OCI-M2 (cell line): ENCODE measurements around the gene NRDE2.

Experiments used
- DNase-seq: peaks from one replicate; lab custom pipeline; 2025; ENCODE audit not compliant: unreplicated experiment; lab: John Stamatoyannopoulos, UW

Gene NRDE2, protein sequence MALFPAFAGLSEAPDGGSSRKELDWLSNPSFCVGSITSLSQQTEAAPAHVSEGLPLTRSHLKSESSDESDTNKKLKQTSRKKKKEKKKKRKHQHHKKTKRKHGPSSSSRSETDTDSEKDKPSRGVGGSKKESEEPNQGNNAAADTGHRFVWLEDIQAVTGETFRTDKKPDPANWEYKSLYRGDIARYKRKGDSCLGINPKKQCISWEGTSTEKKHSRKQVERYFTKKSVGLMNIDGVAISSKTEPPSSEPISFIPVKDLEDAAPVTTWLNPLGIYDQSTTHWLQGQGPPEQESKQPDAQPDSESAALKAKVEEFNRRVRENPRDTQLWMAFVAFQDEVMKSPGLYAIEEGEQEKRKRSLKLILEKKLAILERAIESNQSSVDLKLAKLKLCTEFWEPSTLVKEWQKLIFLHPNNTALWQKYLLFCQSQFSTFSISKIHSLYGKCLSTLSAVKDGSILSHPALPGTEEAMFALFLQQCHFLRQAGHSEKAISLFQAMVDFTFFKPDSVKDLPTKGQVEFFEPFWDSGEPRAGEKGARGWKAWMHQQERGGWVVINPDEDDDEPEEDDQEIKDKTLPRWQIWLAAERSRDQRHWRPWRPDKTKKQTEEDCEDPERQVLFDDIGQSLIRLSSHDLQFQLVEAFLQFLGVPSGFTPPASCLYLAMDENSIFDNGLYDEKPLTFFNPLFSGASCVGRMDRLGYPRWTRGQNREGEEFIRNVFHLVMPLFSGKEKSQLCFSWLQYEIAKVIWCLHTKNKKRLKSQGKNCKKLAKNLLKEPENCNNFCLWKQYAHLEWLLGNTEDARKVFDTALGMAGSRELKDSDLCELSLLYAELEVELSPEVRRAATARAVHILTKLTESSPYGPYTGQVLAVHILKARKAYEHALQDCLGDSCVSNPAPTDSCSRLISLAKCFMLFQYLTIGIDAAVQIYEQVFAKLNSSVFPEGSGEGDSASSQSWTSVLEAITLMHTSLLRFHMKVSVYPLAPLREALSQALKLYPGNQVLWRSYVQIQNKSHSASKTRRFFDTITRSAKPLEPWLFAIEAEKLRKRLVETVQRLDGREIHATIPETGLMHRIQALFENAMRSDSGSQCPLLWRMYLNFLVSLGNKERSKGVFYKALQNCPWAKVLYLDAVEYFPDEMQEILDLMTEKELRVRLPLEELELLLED

DNA sequence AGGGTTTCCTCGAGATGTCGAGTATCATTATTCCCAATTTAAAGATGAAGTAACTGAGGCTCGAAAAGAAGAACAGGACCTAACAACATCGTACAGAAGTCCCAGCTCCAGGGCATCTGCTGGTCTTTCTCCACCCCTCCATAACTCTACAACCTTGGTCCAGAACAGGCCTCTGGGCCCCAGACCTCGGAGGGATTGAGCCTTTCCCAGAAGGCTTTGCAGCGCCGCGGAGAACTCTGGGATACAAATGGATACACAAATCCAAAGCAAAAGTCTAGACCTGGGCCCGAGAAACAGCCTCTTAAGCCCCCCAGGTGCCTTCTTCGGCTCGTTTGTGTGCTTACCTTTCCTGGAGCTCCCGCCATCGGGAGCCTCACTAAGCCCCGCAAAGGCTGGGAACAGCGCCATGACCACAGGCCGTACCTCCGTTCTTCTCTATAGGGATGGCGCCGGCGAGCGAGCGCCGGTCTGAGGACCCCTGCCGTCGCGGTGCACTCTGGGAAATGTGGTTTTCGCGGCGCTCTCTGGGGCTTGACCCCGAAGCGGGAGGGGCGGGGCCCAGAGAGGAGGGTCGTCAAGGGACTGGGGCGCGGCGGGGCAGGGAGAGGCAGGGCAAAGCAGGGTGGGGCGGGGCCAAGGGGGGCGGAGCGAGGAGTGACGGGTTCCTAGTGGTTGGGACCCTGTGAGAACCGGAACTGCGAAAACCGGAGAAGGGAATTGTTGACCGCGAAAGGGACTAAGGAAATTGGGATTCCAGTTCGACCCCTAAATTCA lies at the start of gene NRDE2:
Gene NRDE2, minus strand, starts transcription at position 445 of the 774 bp plus-strand sequence. Its CDS starts 37 bp downstream, at position 408.
- peak; percentile 93 for DNase-seq

DNA sequence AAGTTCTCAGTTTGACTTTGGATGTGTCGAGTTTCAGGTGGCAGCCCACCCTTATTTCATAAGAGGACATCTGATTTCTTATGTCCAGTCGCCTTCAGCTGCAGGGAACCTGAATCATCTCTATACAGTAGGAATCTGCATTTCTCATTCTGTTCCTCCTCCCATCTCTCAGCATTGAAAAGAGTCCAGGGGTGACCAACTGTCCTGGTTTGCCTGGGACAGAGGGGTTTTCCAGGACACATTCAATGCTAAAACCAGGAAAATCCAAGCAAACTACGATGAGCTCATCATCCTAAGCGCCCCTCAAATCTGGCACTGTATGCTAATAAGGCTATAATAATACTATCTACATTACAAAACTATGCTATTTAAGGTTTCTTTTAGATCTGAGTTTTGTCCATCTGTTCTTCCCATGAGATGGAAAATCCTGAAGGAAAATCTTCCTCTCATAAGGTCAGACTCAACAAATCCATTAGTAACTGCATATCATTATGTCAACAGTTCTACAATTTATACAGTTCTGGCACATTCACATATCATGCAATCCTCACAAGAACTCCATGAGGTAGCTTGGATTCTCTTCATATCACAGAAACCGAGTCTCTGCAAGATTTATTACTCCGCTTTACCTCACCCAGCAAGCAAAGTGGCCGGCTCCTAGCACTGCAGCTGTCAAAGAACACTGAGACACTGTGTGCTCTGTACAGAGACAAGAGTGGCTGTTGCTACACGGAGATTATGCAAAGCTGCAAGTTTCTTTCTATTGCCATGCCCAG lies 49.5 kb upstream of the NRDE2 start:
- no peak for DNase-seq

DNA sequence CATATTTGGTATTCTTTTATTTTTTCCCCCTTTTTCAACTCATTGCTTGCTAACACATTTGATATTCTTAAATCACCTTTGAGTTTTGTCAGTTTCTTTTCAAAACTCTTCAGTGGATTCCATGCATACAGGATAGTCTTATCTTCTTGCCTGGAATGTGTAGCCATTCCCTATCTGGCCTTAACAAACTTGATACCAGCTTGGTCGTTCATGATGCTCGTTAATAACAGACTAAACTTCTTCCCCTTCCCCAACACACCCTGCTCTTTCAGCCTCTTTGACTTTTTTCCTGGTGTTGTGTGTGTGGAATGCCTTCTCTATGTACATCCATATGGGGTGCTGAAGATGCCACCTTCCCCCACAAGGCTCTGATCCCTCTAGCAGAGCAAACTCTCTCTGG lies 47.4 kb upstream of the NRDE2 start:
- no peak for DNase-seq

DNA sequence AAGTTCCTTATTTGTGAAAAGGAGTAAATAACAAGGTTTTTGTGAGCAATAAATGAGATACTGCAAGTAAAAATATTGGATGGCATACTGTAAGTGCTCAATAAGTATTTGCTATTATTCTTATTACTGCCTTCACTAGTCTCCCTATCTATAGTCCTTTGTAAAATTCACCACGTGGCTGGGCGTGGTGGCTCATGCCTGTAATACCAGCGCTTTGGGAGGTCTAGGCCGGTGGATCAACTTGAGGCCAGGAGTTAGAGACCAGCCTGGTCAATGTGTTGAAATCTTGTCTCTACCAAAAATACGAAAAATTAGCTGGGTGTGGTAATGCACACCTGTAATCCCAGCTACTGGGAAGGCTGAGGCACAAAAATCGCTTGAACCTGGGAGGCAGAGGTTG lies 46.5 kb upstream of the NRDE2 start:
- no peak for DNase-seq

DNA sequence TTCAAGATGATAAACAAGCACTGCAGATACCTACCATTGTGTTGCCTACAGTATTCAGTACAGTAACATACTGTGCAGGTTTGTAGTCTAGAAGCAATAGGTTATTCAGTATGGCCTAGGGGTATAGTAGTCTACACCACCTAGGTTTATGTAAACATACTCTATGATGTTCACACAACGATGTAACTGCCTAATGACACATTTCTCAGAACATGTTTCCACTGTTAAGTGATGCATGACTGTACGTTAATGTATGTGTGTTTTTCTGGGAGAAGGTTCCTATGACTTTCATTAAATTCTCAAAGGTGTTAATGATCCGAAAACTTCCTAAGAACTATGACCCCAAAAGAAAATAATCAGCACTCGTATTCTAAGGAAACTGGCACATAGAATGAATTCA lies 44.2 kb upstream of the NRDE2 start:
- no peak for DNase-seq

DNA sequence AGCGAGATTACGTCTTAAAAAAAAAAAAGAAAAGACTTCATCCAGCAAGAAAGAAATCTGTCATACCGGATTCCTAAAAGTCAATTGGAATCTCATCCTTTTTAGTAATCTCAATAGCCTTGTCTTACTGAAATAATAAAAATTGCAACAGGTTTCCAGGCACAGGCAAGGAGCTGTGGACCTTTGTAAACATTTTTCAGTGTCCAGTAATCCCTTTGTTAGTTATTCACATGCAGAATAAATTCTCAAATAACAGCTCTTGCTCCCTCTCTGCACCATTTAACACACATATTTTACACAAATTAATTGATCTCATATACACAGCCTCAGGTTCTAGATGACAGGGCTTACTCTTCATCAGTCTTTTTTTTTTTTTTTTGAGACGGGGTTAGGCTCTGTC lies 43.1 kb upstream of the NRDE2 start:
- no peak for DNase-seq

DNA sequence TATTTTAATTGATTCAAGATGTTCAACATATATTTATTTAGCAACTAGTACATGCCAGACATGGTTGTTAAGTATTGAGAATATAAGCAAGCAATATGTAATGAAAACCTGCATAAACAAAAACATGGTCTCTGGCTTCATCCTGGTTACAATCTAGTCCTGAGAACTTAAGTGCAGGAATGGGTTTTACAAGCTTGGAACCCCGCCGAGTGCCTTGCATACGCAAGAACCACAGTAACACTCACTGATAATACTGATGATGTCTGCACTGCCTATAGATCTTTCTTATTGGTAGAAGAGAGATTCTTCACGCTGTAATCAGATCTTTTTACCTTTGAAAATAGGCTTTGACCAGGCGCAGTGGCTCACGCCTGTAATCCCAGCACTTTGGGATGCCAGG lies 42.1 kb upstream of the NRDE2 start:
- DNase-seq, result no peak

DNA sequence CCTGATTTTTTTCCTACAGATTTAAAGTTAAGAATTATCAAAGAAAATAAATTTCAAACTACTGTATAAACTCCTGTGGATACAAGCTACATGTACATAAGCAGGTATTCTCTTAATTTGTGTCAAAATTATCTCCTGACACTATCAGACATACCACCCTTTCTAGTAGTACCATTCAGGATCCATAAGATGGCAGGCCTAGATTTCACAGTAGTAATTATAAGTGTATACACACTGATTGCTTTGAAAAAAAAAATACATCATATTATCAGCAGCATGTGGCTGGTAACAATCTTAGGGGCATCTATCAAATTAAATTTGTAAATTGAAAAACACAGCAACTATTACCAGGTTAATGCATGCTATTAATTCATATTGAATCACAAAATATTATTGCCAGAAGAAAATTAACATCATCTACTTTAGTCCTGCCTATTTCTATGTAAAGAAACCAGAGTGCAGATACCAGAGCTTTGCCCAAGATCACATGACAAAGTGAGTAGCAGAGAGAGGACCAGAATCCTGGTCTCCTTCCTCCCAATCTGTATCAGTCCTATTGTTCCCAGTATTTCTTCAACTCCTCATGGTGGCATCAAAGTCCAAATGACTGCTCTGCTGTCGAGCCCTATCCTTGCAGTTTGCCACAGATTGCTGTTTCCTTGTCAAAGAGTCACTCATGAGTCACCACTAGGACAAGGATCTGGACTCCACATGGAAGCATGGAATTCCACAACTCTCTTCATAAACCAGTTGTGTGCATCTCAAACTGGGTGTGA lies 37.4 kb upstream of the NRDE2 start:
- DNase-seq, result no peak

DNA sequence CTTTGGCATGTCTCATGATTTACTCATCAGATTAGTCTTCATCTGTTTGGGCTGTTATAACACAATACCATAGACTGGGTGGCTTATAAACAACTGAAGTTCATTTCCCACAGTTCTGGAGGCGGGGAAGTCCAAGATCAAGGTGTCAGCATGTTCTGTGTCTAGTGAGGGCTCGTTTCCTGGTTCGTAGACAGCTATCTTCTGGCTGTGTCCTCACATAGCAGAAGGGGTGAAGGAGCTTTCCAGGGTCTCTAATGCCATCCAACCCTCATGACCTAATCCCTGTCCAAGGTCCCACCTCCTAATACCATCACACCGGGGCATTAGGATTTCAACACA lies 30.8 kb upstream of the NRDE2 start:
- no peak for DNase-seq

DNA sequence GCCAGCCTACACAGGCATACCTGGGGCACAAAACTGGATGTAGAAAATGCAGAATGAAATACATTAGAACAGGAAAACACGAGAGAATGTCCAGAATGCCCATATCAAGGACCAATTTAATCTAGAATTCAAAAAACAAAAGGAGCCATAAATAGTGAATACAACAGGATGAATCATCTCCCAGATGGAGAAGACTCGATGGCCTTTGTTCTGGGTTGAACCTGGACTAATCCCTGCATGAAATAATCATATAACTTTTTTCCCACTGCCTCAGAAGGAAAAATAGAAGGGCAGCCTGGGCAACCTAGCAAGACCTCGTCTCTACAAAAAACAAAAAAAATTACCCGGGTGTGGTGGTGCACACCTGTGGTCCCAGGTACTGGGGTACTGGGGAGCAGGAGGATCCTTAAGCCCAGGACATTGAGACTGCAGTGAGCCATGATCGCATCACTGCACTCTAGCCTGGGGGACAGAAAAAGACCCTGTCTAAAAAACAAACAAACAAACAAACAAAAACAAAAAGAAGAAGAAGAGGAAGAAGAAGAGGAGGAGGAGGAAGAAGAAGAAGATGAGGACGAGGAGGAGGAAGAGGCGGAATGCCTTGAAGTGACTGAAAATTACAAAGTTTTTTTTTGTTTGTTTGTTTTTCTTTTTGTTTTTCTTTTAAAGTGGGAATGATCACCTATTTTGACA lies 30.3 kb upstream of the NRDE2 start:
- DNase-seq, result no peak

DNA sequence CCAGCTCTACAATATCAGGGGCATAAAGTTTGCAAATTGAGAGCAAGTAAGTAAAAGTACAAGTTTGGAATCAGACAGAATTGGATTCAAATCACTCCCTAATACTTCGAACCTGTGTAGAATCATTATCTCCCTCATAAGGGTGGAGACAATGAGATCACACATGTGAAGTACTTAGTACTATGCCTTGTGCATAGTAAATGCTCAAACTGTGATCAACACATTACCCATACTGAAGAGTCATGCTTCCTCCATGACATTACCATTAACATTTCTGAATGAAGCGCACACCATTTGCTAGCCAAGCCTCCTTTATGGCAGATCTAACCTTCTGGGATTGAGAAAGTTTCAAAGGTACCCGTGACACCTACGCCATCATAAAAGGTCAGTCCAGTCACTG lies 26.6 kb upstream of the NRDE2 start:
- DNase-seq, result no peak

DNA sequence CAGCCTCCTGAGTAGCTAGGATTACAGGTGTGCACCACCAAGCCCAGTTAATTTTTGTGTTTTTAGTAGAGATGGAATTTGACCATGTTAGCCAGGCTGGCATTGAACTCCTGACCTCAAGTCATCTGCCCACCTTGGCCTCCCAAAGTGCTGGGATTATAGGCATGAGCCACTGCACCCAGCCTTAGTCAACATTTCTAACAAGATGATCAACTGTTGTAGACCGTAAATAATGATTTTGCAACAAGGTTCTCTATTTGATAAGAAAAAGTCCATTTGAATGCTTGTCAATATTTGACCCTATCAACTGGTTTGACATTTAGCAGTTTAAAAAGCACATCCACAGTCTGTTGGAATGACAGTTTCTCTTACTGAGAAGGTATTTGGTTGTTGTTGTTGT lies 25.2 kb upstream of the NRDE2 start:
- DNase-seq, result no peak

DNA sequence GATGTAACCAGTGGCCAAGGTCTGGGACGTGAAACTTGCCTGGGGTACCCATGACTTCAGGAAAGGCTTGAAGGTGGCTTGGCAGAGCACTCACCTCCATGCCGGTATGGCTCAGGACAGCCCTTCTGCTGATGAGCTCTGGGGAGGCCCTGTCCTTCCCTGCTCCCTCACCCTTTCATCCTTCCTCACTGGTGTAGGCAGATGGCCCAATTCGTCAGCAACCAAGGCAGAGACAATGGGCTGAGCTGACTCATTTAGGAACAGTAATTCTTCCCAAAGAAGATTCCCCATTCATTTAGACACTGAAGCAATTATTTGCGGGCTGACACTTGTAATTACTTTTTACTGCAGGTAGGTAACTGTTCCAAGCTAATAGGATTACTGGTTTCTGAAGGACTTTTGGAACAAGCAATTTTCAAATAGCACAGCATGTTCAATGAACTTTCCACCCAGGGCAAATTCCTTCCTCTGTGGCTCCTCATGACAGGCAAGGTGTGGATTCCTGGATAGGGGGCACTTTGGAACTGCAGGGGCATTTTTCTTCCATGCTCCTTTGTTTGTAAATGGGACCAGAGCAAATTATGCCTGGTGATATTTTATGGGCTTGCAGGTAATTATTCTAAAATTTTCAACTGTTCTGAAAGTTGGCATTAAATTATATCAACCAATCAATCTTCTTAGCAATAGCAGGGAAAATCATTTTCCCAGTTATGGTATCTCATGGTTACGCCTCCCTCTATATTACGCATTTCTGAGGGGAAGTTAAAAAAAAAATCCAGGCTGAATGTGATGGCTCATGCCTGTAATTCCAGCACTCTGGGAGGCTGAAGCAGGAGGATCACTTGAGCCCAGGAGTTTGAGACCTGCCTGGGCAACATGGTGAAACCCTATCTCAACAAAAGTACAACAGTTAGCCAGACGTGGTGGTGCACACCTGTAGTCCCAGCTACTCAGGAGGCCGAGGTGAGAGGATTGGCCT lies 24.1 kb upstream of the NRDE2 start:
- DNase-seq, result no peak

DNA sequence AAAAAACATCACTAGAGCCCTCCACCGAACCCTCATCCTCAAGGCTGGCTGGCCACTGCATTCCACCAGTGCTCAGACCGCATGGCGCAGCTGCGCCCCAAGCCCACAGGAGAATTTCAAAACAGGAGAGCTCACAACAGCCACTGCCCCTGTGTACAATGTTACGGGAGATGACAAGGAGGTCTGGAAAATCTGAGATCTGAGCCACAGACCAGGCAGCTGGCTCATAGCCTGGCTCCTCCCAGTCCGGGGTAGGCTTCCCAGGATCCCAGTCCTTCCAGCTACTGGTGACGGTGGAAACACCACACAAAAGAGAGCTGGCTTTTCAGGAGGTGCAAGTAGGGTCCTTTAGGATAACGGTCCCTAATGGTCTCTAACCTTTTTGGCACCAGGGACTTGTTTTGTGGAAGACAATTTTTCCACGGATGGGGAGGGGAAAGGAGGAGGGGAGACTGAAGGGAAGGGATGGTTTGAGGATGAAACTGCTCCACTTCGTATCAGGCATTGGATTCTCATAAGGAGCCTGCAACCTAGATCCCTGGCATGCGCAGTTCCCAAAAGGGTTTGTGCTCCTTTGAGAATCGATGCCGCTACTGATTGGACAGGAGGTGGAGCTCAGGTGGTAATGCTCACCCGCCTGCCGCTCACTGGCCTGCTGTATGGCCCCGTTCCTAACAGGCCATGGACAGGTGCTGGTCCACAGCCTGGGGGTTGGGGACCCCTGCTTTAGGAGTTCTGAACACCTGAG lies 23.0 kb upstream of the NRDE2 start:
- no peak for DNase-seq

DNA sequence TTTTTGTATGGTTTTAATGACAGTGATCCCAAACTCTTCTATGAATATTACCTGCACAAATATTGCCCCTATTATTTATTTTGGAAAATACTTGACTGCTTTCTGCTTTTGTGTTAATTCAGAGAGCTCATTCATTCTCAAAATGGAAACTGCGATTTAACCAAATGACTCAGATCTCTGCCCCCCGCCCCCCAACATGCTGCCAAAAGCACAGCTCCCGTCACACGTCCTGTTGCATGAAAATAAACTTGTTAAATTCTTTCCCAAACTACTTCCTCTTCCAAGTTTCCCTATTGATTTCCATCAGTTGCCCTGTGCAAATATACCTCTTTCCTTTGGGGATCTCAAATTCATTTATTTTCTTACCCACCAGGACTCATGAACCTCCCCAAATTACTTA lies 18.0 kb upstream of the NRDE2 start:
- no peak for DNase-seq

DNA sequence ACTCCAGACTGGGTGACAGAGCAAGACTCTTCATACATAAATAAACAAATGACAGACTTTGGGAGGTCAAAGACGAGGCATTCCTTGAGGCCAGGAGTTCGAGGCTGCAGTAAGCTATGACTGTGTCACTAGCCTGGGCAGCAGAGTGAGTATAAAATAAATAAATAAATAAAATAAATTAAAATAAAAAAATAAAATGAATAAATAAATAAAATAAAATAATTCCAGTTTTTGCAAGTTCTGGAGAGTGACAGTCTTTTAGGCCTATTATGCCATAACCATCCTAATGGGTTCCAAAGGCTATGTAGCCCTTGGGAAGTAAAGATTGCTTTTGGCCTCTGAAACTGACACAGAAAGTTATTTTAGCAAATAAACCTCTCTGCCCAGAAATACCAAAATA lies 16.5 kb upstream of the NRDE2 start:
- no peak for DNase-seq

DNA sequence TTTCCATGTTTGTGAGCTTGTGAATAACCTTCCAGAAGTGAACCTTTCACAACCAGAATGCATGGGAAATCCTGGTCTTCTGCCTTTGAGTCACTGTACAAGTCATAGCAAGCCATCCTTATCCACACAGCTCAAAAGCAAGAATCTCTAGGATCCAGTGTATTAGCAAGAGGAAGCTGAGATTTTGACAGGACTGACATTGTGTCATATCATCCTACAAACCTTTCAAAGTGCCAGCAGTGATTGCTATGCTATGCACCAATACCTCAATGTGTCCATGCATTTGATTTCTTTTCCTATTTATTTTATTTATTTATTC lies 13.5 kb upstream of the NRDE2 start:
- DNase-seq, result no peak
